NCI-H2171 treated with DMSO at 0.1 percent for 48 hours (cell line): ENCODE results near the gene SGTA.

Experiments used
- DNase-seq: peaks from one replicate; lab custom pipeline; 2025; lab: John Stamatoyannopoulos, UW

The SGTA gene

DNA sequence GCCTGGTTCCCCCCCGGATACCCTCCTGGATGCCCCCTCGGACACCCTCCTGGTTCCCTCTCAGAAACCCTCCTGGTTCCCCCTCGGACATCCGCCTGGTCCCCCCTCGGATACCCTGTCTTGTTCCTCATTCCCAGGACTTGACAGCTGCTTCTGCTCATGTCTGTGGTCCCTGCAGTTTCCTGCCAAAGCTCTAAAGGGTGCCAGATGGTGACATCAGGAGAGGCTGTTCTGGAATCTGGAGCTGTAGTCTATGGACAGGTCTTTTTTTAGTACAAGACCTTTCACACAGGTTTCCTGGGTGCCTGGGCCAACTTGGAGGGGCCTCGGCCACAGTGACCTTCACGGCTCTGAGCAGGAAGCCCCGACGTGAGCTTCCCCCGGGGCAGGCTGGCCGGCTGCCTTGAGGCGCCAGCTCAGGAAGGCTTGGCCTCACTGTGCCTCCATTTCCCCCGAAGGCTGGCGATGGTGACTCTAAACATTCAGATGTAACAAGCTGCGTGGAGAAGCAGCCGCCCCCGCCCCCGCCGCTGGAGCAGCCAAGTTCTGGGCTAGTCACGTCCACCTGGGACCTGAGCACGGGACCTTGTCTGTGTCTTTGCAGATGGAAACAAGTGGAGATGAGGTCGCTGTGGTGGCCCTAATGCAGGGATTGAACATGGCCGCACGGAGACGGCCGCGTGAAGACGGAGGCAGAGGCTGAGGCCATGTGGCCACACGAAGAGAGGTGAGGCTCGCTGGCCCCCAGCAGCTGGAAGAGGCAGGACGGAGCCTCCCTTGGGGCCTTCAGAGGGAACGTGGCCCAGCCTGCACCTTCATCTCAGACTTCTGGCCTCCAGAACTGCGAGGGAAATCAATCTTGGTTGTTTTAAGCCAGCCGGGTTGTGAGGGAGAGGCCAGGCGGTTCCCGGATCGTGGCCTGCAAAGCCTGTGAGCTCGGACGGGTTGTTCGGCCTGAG lies 12.7 kb downstream of the SGTA start:
- DNase-seq, result peak; percentile 49

DNA sequence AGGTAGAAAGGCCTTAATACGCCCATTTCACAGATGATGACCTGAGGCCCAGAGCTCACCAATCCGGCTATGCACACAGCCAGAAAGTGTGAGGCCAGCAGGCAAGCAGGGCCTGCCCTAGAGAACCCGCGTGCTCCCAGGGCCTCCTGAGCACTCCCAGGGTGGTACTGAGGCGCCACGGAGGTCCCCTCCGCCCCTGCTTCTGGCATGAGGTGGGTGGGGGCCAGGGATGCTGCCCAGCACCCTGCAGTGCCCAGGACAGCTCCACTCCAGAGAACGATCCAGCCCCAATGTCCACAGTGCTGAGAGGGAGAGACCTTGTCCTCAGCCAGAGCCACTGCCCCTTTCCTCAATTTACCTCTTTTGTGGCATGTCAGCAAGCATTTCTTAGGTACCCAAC lies 13.9 kb downstream of the SGTA start:
- DNase-seq, result no peak

DNA sequence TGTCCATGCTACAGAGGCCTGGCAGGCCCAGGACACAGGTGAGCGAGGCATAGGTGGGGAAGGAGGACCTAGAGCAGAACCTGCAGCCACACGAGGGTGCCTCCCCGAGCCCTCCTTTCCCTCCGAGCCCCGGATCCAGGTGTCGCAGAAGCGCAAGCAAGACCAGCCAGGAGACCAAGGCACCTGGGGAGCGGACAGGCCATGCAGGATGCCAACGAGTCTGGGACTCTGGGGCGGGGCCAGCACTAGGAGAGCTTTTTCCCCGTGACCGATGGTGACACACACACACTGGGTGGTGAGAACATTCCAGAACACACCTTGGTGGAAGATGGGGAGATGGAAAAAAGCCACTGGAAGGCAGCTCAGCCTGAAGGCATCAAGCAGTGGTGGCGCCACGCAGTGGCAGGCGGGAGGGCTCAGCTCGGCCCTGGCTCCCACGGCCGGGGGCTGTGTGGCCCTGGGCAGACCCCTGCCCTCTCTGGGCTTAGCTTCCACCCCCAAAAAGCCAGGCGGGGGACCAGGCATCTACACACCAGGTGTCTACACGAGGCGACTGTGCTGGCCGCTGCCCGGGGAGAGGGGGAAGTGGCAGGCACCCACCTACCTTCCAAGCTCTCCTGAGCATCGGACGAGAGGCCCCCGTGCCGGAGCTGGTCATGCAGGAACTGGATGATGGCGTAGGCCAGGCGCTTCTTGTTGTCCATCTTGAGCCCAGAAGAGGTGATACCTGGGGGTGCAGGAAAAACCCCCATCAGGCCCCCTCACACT lies 14.5 kb downstream of the SGTA start:
- DNase-seq, result no peak

DNA sequence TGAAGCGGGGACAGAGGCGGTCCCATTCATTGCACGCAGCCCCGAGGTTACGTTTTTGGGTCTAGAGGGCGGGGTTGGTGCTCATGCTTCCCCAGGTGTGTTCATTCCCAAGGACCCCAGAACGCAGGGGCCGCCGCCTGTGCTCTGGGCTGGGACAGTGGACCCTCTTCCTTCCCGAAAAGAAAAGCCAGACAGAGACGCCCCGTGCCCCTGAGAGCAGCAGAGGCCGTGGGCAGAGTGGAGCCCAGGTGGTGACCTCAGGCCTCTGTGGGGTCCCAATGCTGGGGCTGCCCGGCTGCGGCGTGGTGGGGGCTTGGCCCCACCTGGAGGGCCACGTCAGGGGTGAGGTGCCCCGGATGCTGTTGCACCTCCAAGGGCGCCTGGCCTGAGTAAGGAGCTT lies 15.4 kb downstream of the SGTA start:
- DNase-seq, result no peak

DNA sequence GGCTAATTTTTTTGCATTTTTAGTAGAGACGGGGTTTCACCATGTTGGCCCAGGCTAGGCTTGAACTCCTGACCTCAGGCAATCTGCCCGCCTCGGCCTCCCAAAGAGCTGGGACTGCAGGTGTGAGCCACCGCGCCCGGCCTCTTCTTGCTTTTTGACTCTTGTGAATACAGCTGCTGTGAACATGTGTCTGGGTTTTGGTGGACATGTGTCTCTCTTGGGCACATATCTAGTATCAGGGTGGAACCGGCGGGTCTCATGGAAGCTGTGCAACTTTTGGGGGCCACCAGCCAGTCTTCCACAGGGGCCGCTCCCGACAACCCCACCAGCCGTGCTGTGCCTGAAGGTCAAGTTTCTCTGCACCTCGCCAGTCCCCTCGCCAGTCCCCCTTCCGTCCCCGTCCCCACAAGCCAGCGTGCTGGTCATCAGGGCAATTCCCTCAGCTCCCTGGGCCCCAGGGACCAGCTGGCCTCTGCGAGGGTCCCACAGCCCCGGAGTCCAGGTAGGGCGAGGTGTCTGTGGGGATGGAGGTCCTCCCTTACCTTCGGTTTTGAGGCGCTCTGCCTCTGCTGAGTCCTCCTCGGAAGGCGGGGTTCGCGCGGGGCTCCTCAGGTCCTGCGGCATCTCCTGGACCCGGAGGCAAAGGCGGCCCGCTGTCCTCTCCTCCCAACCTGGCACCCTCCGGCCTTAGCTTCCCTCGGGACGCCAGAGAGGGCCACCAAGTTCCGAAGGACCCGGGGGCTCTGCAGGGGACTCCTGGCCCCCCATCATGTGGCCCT lies 16.3 kb downstream of the SGTA start:
- no peak for DNase-seq

DNA sequence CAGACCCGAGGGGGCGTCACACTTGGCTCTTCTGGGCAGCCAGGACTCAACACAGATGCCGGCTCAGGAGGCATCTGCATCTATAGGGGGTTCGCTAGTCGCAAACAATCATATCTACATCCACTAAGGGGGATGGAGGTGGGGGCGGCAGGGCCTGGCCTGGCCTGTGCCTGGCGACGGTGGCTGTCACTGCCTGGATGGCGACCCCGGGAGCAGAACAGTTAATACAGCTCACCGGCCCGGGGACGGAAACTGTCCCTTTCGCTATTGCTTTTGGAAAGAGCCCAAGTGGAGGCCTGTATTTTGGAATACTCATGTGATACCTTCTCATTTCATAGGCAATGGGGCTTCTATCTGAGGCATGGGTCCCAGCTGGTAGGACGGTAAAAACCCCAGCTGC lies 17.7 kb downstream of the SGTA start:
- DNase-seq, result no peak

DNA sequence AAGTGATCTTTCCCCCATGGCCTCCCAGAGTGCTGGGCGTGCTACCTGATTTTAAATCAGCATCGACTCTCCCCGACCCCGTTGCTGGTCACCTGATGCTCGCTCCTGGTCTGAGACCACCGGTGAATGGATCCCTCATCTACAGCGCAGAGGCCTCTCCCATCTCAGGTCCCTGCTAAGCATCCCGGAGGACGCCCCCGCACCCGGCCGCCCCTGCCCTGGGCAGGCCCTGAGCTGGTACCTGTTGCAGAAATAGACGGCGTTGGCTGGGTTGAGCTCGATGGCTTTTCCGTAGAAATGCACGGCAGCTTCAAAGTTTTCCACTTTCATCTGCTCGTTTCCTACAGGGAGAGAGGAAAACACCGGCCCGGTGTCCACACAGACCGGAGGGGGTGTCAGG lies 18.1 kb downstream of the SGTA start:
- DNase-seq, result no peak

DNA sequence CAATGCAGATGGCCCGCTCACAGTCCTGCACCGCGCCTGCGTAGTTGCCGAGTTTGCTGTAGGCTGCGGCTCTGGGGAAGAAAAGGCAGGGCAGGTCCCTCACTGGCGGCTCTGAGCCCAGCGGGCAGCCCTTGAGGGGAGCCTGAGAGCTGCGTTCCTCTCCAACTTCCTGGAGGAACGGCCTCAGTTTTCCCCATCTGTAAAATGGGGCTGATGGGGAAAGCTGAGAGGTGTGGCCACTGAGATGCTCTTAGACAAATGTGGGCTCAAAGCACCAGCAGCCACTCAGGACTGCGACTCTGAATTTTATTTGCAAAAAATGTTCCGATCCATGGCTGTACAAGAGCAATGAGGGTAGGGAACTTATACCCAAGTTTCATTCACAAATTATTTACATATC lies 19.4 kb downstream of the SGTA start:
- DNase-seq, result no peak

DNA sequence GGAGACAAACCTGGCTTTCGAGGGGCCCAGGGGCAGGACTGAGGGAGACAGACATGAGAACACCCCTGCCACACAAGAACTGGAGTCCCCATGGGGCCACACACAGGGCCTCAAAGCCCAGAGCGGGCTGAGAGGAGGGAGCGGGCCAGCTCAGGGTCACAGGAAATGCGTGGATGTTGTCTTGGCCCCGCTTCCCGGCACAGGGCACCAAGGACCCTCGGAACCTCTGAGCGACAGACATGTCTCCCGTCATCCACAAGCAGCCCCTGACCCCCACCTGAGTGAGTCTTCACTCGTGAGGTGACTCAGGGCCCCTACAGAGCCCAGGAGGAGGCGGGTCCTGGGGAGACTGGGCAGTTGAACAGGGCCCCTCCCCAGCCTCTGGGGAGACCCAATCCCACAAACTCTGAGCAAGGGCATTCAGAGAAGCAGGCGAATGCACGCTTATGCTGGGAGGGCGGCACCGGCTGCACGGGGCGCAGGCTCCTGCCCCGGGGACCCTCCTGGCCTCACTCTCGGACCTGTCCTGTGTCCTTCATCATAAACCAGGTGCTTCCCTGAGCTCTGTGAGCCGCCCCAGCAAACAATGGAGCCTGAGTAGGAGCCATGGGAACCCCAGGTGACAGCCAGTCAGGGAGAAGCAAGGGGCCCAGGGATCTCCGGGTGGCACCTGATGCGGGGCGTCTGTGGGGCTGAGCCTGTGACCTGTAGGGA lies 20.1 kb downstream of the SGTA start:
- no peak for DNase-seq

DNA sequence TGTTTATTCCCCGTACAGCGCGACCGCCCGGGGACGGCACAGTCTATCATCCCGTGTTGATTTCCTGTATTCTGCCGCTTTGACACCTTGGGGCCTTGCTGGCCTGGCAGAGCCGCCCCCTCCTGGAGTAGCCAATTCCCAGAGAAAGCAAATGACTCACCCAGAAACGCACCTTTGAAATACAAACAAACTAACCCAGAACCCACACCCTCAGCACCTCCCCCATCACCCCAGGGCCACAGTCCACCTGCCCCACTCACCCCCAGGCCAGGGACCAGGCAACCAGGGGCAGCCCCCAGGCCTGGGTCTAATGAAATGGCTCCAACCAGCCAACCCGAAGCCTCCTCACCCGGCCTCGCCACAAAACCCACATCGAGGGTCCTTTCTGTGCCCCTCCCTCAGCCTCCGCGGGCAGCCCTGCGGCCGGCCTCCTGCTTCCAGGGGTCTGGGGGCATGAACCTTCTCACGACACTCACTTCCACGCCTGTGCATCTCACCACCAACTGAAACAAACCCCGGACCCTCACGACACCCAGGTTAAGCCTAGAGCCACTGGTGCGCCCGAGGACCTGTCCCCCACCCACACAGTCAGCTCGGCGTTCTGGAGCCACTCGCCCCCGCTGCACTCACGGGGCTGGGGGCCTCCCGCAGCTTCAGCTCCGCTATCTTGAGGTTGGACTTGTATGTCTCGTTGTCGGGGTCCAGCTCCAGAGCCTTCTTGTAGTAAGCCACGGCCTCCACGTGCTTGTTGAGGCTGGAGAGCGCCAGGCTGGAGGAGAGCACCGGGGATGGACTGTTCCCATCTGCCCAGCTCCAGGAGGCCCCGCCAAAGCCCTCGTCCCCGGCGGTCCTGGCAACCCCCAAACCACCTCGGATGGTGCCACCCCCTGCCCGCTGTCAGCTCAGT lies 20.9 kb downstream of the SGTA start:
- no peak for DNase-seq

DNA sequence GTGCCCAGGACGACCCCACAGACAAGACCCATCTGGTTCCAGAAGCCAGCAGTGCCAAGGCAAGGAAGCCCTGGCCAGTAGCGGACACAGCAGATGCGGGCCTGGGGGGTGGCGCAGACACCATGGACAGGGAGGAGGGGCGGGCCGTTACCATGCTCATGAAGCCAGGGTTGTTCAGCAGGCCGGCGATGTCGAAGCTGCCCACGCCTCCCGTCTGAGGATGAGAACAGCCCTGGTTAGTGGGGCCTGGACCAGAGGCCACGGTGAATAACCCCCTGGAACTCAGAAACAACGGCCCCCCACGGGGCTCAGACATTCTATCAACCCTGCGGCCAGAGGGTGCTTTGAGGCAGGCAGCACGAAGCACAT lies 21.8 kb downstream of the SGTA start:
- DNase-seq, result no peak

DNA sequence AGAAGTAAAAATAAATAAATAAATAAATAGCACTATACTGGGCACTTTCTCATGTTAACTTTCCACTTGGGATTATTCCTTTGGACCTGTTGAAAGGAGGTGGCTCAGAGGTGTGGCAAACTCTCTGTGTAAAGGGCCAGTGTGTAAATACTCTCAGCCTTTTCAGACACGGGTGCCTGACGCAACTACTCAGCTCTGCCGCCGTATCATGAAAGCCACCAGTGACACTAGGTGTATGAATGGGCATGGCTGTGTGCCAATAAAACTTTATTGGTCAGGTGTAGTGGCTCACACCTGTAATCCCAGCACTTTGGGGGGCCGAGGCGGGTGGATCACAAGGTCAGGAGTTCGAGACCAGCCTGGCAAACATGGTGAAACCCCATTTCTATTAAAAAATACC lies 23.1 kb downstream of the SGTA start:
- DNase-seq, result no peak

DNA sequence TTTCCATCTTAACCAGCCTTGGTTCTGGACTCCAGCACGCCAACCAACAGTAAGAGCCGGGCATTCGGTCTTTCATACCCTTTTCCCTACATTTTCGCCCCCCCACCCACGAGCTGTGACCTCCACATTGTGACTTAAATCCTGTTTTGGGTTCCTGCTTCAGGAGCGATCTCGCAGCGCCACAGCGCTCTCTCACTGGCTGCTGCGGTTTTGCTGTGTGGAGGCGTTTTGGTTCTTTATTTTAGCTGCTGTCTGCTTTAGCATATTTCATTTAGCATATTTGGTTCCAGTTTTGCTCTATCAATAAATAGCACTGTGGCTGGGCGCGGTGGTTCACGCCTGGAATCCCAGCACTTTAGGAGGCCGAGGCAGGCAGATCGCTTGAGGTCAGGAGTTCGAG lies 23.7 kb downstream of the SGTA start:
- no peak for DNase-seq

DNA sequence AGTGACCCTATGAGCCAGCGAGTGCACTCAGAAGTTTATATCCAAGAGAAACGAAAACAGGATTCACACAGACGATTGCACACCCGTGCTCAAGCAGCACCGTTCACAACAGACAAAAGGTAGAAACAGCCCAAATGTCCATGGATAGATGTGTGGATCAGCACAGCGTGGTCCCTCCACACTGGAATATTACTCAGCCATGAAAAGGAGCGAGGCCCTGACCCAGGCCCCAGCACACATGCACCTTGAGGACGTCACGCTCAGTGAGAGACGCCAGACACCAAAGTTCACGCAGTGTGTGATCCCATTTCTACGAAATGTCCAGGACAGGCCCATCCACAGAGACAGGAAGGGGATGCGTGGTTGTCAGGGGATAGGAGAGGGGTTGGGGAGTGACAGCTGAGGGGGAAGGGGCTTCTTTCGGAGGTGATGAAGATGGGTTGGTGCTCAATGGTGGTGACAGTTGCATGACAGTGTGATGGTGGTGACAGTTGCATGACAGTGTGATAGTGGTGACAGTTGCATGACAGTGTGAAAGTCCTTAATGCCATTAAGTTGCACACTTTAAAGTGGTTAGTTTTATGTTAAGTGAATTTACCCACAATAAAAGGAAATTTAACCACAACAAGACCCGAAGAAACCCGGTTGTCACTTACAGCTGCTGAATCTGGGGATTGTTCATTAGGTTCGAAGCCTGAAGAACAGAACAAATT lies 24.3 kb downstream of the SGTA start:
- no peak for DNase-seq

DNA sequence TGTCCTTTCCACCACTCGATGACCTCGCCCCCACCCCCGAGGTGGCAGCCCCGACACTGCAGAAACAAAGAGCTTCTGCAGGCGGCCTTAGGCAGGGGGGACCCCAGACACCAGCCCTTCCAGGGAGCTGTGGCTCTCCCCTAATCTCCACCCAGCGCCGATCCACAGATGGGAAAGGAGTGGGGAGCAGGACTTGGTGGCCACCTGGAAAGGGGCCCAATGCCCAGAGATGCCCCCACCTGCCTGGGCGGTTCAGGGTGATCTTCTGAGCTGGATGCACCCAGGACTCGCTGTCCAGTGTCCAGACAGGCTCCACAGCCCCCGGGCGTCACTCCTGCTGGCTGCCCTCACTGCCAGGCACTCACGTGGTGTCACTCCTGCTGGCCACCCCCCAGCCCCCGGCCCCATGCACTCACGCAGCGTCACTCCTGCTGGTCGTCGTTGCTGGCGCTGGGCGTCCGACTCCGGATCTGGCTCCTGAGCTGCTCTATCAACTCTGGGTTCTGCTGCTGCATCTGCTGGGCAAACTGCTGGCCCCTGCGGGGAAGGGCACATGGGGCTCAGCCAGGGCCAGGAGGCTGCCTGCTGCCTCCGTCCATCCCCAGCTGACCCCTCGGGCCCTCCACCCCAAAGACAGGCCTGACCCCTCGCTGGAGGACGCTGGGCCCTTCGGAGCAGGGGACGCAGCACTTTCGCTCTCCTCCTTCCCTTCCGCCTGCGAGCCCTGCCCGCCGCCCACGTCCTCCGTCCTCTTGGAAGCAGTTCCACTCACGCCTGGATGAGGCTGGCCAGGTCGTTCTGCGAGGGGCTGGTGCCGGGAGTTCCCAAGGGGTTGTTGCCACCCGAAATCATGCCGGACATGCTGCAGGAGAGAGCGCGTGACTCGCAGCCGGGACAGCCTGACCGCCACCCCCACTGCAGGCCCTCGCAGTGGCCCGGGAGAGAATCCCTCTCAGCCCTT lies 25.9 kb downstream of the SGTA start:
- no peak for DNase-seq

DNA sequence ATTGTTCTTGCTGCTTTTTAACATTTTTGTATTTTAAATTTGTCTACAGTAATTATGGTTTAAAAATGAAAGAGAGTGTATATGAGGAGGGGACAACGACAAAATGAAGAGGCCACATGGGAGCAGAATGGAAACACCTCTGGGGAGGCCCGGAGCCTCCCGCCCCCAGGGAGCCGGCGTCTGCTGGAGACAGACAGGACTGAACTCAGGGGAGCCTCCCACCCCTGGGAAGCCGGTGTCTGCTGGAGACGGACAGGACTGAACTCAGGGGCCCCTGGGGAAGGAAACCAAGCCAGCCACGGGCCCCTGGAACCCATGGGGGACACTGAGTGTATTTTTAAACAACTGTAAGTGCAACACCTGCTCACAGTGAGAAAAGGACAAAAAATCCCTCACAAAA lies 26.6 kb downstream of the SGTA start:
- no peak for DNase-seq

DNA sequence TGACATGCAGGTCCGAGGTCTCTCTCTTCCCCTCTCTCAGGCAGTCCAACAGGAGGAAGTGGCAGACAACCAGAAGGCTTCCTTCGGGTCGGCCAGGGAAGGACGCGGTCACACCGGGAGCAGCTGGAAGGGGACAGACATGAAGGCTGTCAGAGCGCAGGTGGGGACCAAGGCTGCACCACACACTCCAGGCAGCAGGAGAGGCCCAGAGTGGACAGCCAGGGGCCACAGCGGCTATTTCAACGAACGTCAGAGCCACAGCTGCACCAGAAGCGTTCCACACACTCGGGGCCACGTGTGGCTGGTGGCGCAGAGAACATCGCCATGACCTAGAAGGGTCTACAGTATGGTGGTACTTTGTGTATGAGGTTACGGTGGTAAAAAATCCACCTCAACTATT lies 27.3 kb downstream of the SGTA start:
- DNase-seq, result no peak

DNA sequence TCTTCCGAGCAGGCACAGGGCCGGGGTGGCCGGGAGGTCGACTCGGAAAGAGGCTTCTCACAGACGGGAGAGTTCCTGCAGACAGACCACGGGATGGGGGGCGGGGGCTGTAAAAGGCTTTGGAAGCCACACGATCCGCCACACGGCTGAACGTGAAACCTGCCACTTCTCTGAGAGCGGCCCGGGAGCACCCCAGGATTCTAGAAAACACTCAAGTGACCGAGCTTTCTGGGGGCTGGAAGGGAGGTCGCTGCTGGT lies 27.7 kb downstream of the SGTA start:
- DNase-seq, result no peak
